HepG2 (cell line): Measurements from ENCODE around the gene SNRPD3. TPM values are rescaled to one million over a fixed set of nuclear protein-coding genes. Genes with fewer than 3 reads are reported as not detected.

ENCODE experiments used
- ATAC-seq: fragments of 200-7000 bp; cut with Tn5 transposase; 3 replicates; pipeline ENCODE4 v1.9.1; 2020; ENCODE audit warnings: mild to moderate bottlenecking, moderate library complexity
- BruUV-seq: library from RNA; stranded (reverse); fragments of 400-500 nt; replicated peaks from 2 replicates; lab custom pipeline; 2021; lab: Mats Ljungman, UMichigan
- CTCF ChIA-PET: fragments of 300-600 bp; formaldehyde crosslinking; extraction: SDS; loops from one replicate; lab custom pipeline; 2021; ENCODE audit warnings: low total read pairs, inconsistent platforms, low intra/inter-chr PET ratio; lab: Yijun Ruan, JAX
- POLR2A ChIA-PET: fragments of 350-600 bp; sonication (Branson Sonifier 250); formaldehyde crosslinking; loops from one replicate; lab custom pipeline; 2020; ENCODE audit warnings: antibody characterized with exemption, inconsistent platforms; lab: Yijun Ruan, JAX
- DNase-seq: peaks from one replicate; pipeline ENCODE4 v3.0.0-alpha.2; 2015; ENCODE audit warnings: low spot score
- FAIRE-seq: peaks from 3 replicates; lab custom pipeline; 2011; peaks lifted over from hg19 to GRCh38; lab: Jason Lieb, UNC
- H2AFZ ChIP-seq: one replicate; pipeline ENCODE4 v1.6.1; 2011; ENCODE audit warnings: low read length, inconsistent platforms
- H3K27ac ChIP-seq: fragments of 300-600 bp; 3 replicates; pipeline ENCODE4 v1.8.0; 2011; ENCODE audit warnings: mixed run types, mild to moderate bottlenecking, mixed read lengths, low read length, inconsistent platforms; ENCODE audit not compliant: insufficient read depth; ENCODE audit errors: extremely low read length
- H3K27me3 ChIP-seq, 2 experiments: fragments of 200-600 bp in 1 of 2; 2 replicates in 1 of 2; 3 replicates in 1 of 2; pipeline versions ENCODE4 v1.6.0 to v1.8.0; 2011; ENCODE audit warnings: low read length in 2 of 2, mild to moderate bottlenecking in 2 of 2, moderate library complexity in 2 of 2, inconsistent platforms in 1 of 2; ENCODE audit not compliant: insufficient read depth in 2 of 2, control insufficient read depth in 1 of 2
- H3K36me3 ChIP-seq, 2 experiments: fragments of 200-600 bp in 1 of 2; replicated peaks in 1 of 2; 2 replicates in 1 of 2; 3 replicates in 1 of 2; pipeline versions ENCODE4 v1.5.1 to v1.8.0; 2011; ENCODE audit warnings: low read length in 2 of 2, inconsistent platforms in 1 of 2; ENCODE audit not compliant: insufficient read depth in 2 of 2, control insufficient read depth in 1 of 2
- H3K4me1 ChIP-seq: 2 replicates; pipeline ENCODE4 v1.5.1; 2012; ENCODE audit warnings: low read length, inconsistent platforms; ENCODE audit not compliant: insufficient read depth
- H3K4me2 ChIP-seq: 2 replicates; pipeline ENCODE4 v1.6.0; 2011; ENCODE audit warnings: low read depth, low read length, inconsistent platforms
- H3K4me3 ChIP-seq, 3 experiments: fragments of 200-600 bp in 1 of 3; sonication (generic), shearing (Covaris generic) in 1 of 3; replicated peaks in 1 of 3; 2 replicates each; pipeline ENCODE4 v1.5.1; 2011 to 2016; ENCODE audit warnings: low read length in 3 of 3, inconsistent platforms in 2 of 3, low read depth in 2 of 3, mild to moderate bottlenecking in 2 of 3, control low read depth in 1 of 3, mixed read lengths in 1 of 3; ENCODE audit not compliant: insufficient read depth in 1 of 3
- H3K79me2 ChIP-seq: one replicate; pipeline ENCODE4 v1.6.1; 2011; ENCODE audit warnings: low read length, inconsistent platforms; ENCODE audit not compliant: insufficient read depth
- H3K9ac ChIP-seq: 2 replicates; pipeline ENCODE4 v1.6.0; 2011; ENCODE audit warnings: mild to moderate bottlenecking, low read depth, low read length, inconsistent platforms; ENCODE audit not compliant: insufficient read depth
- H3K9me3 ChIP-seq: 2 replicates; pipeline ENCODE4 v1.5.1; 2012; ENCODE audit warnings: mild to moderate bottlenecking, low read length
- H4K20me1 ChIP-seq: 2 replicates; pipeline ENCODE4 v1.6.0; 2011; ENCODE audit warnings: inconsistent platforms, mild to moderate bottlenecking, low read length, moderate library complexity; ENCODE audit not compliant: insufficient read depth
- AGO2 ChIP-seq: fragments of 200-400 bp; formaldehyde crosslinking; optimal IDR thresholded peaks from 2 replicates; pipeline ENCODE3; 2017; ENCODE audit warnings: mild to moderate bottlenecking, low read depth, low read length, moderate library complexity
- CEBPG ChIP-seq: IDR thresholded peaks from 2 replicates; pipeline ENCODE4 v1.6.1; 2016
- MYC ChIP-seq: sonication (generic); formaldehyde crosslinking; IDR thresholded peaks from 2 replicates; pipeline ENCODE4 v1.9.0; 2021; ENCODE audit warnings: missing genetic modification reagents, borderline replicate concordance
- POLR2A ChIP-seq, 2 experiments: IDR thresholded peaks; 2 replicates each; pipeline ENCODE4 v1.6.1; 2011; ENCODE audit warnings: low read depth in 2 of 2, low read length in 2 of 2, mild to moderate bottlenecking in 1 of 2, moderate library complexity in 1 of 2; ENCODE audit not compliant: insufficient read depth in 1 of 2
- SNRNP70 ChIP-seq: fragments of 200-400 bp; formaldehyde crosslinking; IDR thresholded peaks from 2 replicates; pipeline ENCODE4 v1.6.1; 2017; ENCODE audit warnings: mild to moderate bottlenecking, low read depth, low read length, moderate library complexity
- ZFAT ChIP-seq: sonication (generic); formaldehyde crosslinking; conservative IDR thresholded peaks from 2 replicates; pipeline ENCODE4 v1.8.1; 2023; ENCODE audit warnings: missing genetic modification reagents, inconsistent platforms
- ZNF430 ChIP-seq: sonication (generic); formaldehyde crosslinking; IDR thresholded peaks from 2 replicates; pipeline ENCODE4 v1.9.0; 2021; ENCODE audit warnings: mild to moderate bottlenecking, missing genetic modification reagents
- ZNF468 ChIP-seq: sonication (generic); formaldehyde crosslinking; IDR thresholded peaks from 2 replicates; pipeline ENCODE4 v1.8.0; 2022; ENCODE audit warnings: mild to moderate bottlenecking, moderate library complexity, missing genetic modification reagents
- ZNF484 ChIP-seq: sonication (generic); formaldehyde crosslinking; IDR thresholded peaks from 2 replicates; pipeline ENCODE4 v1.5.1; 2020; ENCODE audit warnings: mild to moderate bottlenecking, low read depth, missing genetic modification reagents, borderline replicate concordance
- WGBS: methylation state at CpG from one replicate; pipeline ENCODE4 v1.1.6; 2017; ENCODE audit warnings: low lambda C conversion rate; 5-methylcytosine and 5-hydroxymethylcytosine counted together
- in situ Hi-C: cut with HindIII; loops from 2 replicates; pipeline ENCODE4 v1.10.0; 2017; ENCODE audit warnings: low pct_unique_long_range_greater_than_20kb; ENCODE audit not compliant: extremely low pct_ligation_motif_present
- intact Hi-C: fragments of 100-400 bp; cut with micrococcal nuclease; formaldehyde crosslinking; loops from one replicate; pipeline ENCODE4 v1.10.0; 2022; ENCODE audit not compliant: unreplicated experiment
- polyA plus RNA-seq, 8 experiments: library from polyadenylated mRNA; depleted of rRNA in 3 of 8; stranded (reverse) in 7 of 8; unstranded in 1 of 8; fragments of >200 nt; fragmentation: Illumina TruSeq in 4 of 8; extraction: Trizol in 4 of 8; gene quantifications; 2 replicates each; pipeline versions ENCODE4 v1.2.1 to v1.2.3, GENCODE V29; 2011 to 2016; ENCODE audit warnings: low read depth in 4 of 8, missing spikeins in 1 of 8, mixed read lengths in 1 of 8; ENCODE audit not compliant: insufficient read depth in 1 of 8
- total RNA-seq, 5 experiments: library from RNA; depleted of rRNA; stranded (reverse); fragments of >200 nt; fragmentation: Illumina TruSeq; extraction: Trizol; gene quantifications; 2 replicates each; pipeline ENCODE4 v1.2.3, GENCODE V29; 2016; ENCODE audit warnings: low read depth in 1 of 5
- TF ChIP-seq, protein P1 (sequence below): sonication (generic); formaldehyde crosslinking; IDR thresholded peaks from 2 replicates; pipeline ENCODE4 v1.4.0; 2020; ENCODE audit warnings: missing genetic modification reagents

Gene SNRPD3
- total and polyA plus RNA-seq, 2 of the 13 experiments (the other 11 are each of a cell fraction or from before 2014, with no cell fraction given) = 110 to 209 TPM

GRCh38 chr22:24590596-24591173, 34.9 kb downstream of the SNRPD3 start:
- H3K27me3 ChIP-seq = no peaks in the 10 kb centered on the region; a peak in 1 of 5 replicates
- FAIRE-seq = no peak
- BruUV-seq = no TSS peak

DNA sequence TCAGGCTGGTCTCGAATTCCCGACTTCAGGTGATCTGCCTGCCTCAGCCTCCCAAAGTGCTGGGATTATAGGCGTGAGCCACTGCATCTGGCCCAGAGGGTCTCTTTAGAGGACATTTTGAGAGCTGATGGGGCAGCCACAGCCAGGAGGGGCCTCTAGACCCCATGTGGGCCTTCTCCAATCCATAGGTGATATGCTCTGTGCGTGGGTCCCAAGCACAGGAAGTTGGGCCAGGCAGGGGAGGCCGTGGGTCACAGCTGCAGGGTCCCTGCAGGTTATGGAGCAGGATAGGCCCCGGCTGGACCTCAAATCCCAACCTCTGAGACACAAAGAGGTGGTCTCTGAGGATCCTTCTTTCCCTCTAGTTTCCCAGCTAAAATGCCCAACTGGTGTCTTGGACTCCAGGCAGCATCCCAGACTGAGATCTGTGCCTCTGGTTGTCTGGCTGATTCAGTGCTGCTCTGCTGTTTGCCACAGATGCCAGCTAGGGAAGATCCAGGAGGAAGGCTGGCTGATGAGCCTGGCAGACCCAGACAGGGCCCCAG, 35.6 kb downstream of the SNRPD3 start:
- in situ Hi-C loops (loop anchor here (5.0 kb wide), 1 partner anchor 34 kb away; the partner anchor contains the start of genes GUCD1 and SNRPD3), intact Hi-C loops (no loop called here)
- ChIA-PET POLR2A (interaction anchor here (1.6 to 5.7 kb wide), 5 partner anchors 7 to 41 kb away, joined by 4 to 69 read pairs (median 66); partner anchors contain the start of genes GGT1, GUCD1 and SNRPD3), CTCF (no interaction called here)
- H4K20me1 ChIP-seq = no peaks in the 10 kb centered on the region
- BruUV-seq = no TSS peak
- H3K27me3 ChIP-seq = no peaks in the 10 kb centered on the region; a peak in 1 of 5 replicates
- H3K36me3 ChIP-seq = peaks cover 6 to 19% of the 10 kb centered on the region in 2 experiments; a peak in 4 of 5 replicates
- DNase-seq (no peak), FAIRE-seq (no peak), ATAC-seq (no peak)
- peak overlapping the region in 1 of 3 experiments; percentile 88; a peak in 1 of 6 replicates for H3K4me3 ChIP-seq
- no peak overlapping the region for H3K27ac ChIP-seq
- 100% methylated on average over 1 of the region's 6 CpGs for WGBS
- peak overlapping the region; percentile 95 for H3K4me2 ChIP-seq
- H3K9ac ChIP-seq = peak overlapping the region; percentile 94; the same call in 1 of the 2 replicates
- peaks cover 10% of the 10 kb centered on the region for H3K79me2 ChIP-seq
- H3K9me3 ChIP-seq = no peaks in the 10 kb centered on the region
- peaks cover 80% of the 10 kb centered on the region for H3K4me1 ChIP-seq
- H2AFZ ChIP-seq = no peak overlapping the region
- TF ChIP-seq SNRNP70 (no peak), AGO2 (peak; percentile 9), ZNF430 (CRISPR knock-in tag) (no peak), CEBPG (no peak), ZNF468 (no peak), MYC (CRISPR knock-in tag) (0 out of 2 replicates have a peak, but pooled peaks have one; percentile 20)

More at GRCh38 chr22:24590596-24591173, 34.9 kb downstream of the SNRPD3 start:
- TF ChIP-seq AGO2 (peak; percentile 37), ZFAT (CRISPR knock-in tag) (no peak), POLR2A (IDR thresholded peaks at IDR 0.05; ENCODE audit: insufficient read depth in 1 of 2, low read depth in 2 of 2, low read length in 2 of 2) (peak in 1 of 2 experiments; percentile 20; a peak in 1 of 4 replicates), ZNF484 (CRISPR knock-in tag) (no peak)
- TF ChIP-seq, protein P1, sequence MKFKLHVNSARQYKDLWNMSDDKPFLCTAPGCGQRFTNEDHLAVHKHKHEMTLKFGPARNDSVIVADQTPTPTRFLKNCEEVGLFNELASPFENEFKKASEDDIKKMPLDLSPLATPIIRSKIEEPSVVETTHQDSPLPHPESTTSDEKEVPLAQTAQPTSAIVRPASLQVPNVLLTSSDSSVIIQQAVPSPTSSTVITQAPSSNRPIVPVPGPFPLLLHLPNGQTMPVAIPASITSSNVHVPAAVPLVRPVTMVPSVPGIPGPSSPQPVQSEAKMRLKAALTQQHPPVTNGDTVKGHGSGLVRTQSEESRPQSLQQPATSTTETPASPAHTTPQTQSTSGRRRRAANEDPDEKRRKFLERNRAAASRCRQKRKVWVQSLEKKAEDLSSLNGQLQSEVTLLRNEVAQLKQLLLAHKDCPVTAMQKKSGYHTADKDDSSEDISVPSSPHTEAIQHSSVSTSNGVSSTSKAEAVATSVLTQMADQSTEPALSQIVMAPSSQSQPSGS (CRISPR knock-in tag) = no peak
- no peak for ATAC-seq
- H3K9ac ChIP-seq = no peak overlapping the region
- in situ Hi-C loops = loop anchor here (5.0 kb wide), 1 partner anchor 33 kb away; the partner anchor contains the start of genes GUCD1 and SNRPD3
- no peak overlapping the region for H2AFZ ChIP-seq
- ChIA-PET CTCF (no interaction called here), POLR2A (interaction anchor here (1.6 to 5.7 kb wide), 5 partner anchors 11 to 40 kb away, joined by 4 to 69 read pairs (median 34); partner anchors contain the start of genes GGT1, GUCD1 and SNRPD3)
- H3K27ac ChIP-seq = no peak overlapping the region
- H3K36me3 ChIP-seq = peaks cover 8 to 19% of the 10 kb centered on the region in 2 experiments; a peak in 4 of 5 replicates
- peaks cover 79% of the 10 kb centered on the region for H3K4me1 ChIP-seq
- DNase-seq = no peak
- H3K9me3 ChIP-seq = no peaks in the 10 kb centered on the region
- intact Hi-C loops = no loop called here
- H3K4me3 ChIP-seq = no peak overlapping the region
- H3K79me2 ChIP-seq = peaks cover 10% of the 10 kb centered on the region
- H3K4me2 ChIP-seq = no peak overlapping the region
- 98% methylated on average over 12 of the region's 12 CpGs for WGBS
- no peaks in the 10 kb centered on the region for H4K20me1 ChIP-seq
